ENCODE measurements around the gene CDC42.

The CDC42 gene

GRCh38 chr1:22131875-22132486 lies 79.5 kb downstream of the CDC42 start:
- Histone ChIP-seq H3F3A (ENCODE audit: low read depth) (no peaks in the 10 kb centered on the region), H3K9ac (ENCODE audit: low read depth, low read length, poor library complexity, severe bottlenecking) (no peak overlapping the region), H3K36me3 (ENCODE audit: insufficient read depth, low read length) (no peaks in the 10 kb centered on the region), H3K9me2 (replicated peaks; ENCODE audit: low read depth, low read length) (no peaks in the 10 kb centered on the region), H3K4me1 (ENCODE audit: insufficient read depth, low read length, poor library complexity, severe bottlenecking) (no peaks in the 10 kb centered on the region), H3K4me3 (ENCODE audit: low read length, poor library complexity, severe bottlenecking) (no peak overlapping the region), H2AFZ (ENCODE audit: low read length) (no peak overlapping the region), H3K79me2 (ENCODE audit: insufficient read depth, low read length) (no peaks in the 10 kb centered on the region), H4K20me1 (ENCODE audit: insufficient read depth, low read length, poor library complexity, severe bottlenecking) (no peaks in the 10 kb centered on the region), H3K9me3 (ENCODE audit: insufficient read depth, low read depth, low read length) (no peaks in the 10 kb centered on the region), H3K4me2 (ENCODE audit: low read depth, low read length, poor library complexity, severe bottlenecking) (no peak overlapping the region), H3K27me3 (ENCODE audit: insufficient read depth, low read length, poor library complexity, severe bottlenecking) (no peaks in the 10 kb centered on the region)
- TF ChIP-seq EZH2phosphoT487 (IDR thresholded peaks at IDR 0.05; ENCODE audit: borderline replicate concordance) = no peak
- TF ChIP-seq CTCF (conservative IDR thresholded peaks at IDR 0.05; ENCODE audit: low read length) = peak; percentile 86

GRCh38 chr1:22132517-22133235 lies 80.2 kb downstream of the CDC42 start:
- H3K79me2 ChIP-seq (ENCODE audit: insufficient read depth, low read length) = no peaks in the 10 kb centered on the region
- no peaks in the 10 kb centered on the region for H3K9me3 ChIP-seq (ENCODE audit: insufficient read depth, low read depth, low read length)
- no peak overlapping the region for H3K9ac ChIP-seq (ENCODE audit: low read depth, low read length, poor library complexity, severe bottlenecking)
- no peaks in the 10 kb centered on the region for H3K4me1 ChIP-seq (ENCODE audit: insufficient read depth, low read length, poor library complexity, severe bottlenecking)
- H3K4me2 ChIP-seq (ENCODE audit: low read depth, low read length, poor library complexity, severe bottlenecking) = no peak overlapping the region
- H3K4me3 ChIP-seq (ENCODE audit: low read length, poor library complexity, severe bottlenecking) = no peak overlapping the region
- H2AFZ ChIP-seq (ENCODE audit: low read length) = no peak overlapping the region
- no peaks in the 10 kb centered on the region for H4K20me1 ChIP-seq (ENCODE audit: insufficient read depth, low read length, poor library complexity, severe bottlenecking)
- H3K9me2 ChIP-seq (replicated peaks; ENCODE audit: low read depth, low read length) = no peaks in the 10 kb centered on the region
- H3K27me3 ChIP-seq (ENCODE audit: insufficient read depth, low read length, poor library complexity, severe bottlenecking) = no peaks in the 10 kb centered on the region
- no peaks in the 10 kb centered on the region for H3F3A ChIP-seq (ENCODE audit: low read depth)
- H3K36me3 ChIP-seq (ENCODE audit: insufficient read depth, low read length) = no peaks in the 10 kb centered on the region
- TF ChIP-seq CTCF (conservative IDR thresholded peaks at IDR 0.05; ENCODE audit: low read length) (no peak), EZH2phosphoT487 (IDR thresholded peaks at IDR 0.05; ENCODE audit: borderline replicate concordance) (no peak)

- Histone ChIP-seq H3K9ac (ENCODE audit: low read depth, low read length, poor library complexity, severe bottlenecking) (no peak overlapping the region), H3F3A (ENCODE audit: low read depth) (no peaks in the 10 kb centered on the region), H3K36me3 (ENCODE audit: insufficient read depth, low read length) (no peaks in the 10 kb centered on the region), H3K4me2 (ENCODE audit: low read depth, low read length, poor library complexity, severe bottlenecking) (no peak overlapping the region), H3K4me1 (ENCODE audit: insufficient read depth, low read length, poor library complexity, severe bottlenecking) (no peaks in the 10 kb centered on the region), H3K9me3 (ENCODE audit: insufficient read depth, low read depth, low read length) (no peaks in the 10 kb centered on the region), H3K79me2 (ENCODE audit: insufficient read depth, low read length) (no peaks in the 10 kb centered on the region), H3K27me3 (ENCODE audit: insufficient read depth, low read length, poor library complexity, severe bottlenecking) (no peaks in the 10 kb centered on the region), H4K20me1 (ENCODE audit: insufficient read depth, low read length, poor library complexity, severe bottlenecking) (no peaks in the 10 kb centered on the region), H3K4me3 (ENCODE audit: low read length, poor library complexity, severe bottlenecking) (no peak overlapping the region), H2AFZ (ENCODE audit: low read length) (no peak overlapping the region), H3K9me2 (replicated peaks; ENCODE audit: low read depth, low read length) (no peaks in the 10 kb centered on the region)
- TF ChIP-seq CTCF (conservative IDR thresholded peaks at IDR 0.05; ENCODE audit: low read length) = no peak
- TF ChIP-seq EZH2phosphoT487 (IDR thresholded peaks at IDR 0.05; ENCODE audit: borderline replicate concordance) = no peak
These were observed 80.9 kb downstream of the CDC42 start for GRCh38 chr1:22133247-22133930.
